Measurements from ENCODE around the gene CTDNEP1. TPM values are rescaled to one million over a fixed set of nuclear protein-coding genes. Genes with fewer than 3 reads are reported as not detected.
"Not testable (repeated sequence)": the region's sequence is repeated elsewhere in the genome, so short reads cannot be mapped to it uniquely, and the experiment has no call there.

Gene CTDNEP1
- total RNA-seq, 1 donor from 2014 or later, result 141 TPM

DNA sequence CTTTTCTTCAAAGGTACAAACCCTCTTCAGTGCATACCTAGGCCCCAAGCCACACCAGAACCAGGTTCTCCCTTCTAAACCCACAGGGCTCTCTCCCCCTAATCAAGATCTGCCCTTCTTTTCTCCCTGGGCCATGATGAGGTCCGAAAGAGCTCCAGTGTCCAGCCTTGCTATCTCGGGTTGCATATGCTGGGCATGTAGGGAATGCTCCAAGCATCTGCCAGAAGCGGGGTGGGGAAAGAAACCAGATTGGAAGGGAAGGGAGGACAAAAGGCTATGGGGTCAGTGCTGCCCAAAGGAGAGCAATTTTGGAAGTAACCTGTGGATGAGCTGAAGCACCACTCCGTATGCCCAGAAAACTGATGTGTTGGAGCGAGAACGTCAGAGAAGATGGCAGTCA lies 2.3 kb downstream of the CTDNEP1 start:
- ATAC-seq (no peak), DNase-seq (no peak)
- intact Hi-C loops (cut with DNase I), result no loop called here
- peaks cover 32% of the 10 kb centered on the region for H3K4me1 ChIP-seq
- no peaks in the 10 kb centered on the region for H3K9me3 ChIP-seq
- TF ChIP-seq, protein P1, sequence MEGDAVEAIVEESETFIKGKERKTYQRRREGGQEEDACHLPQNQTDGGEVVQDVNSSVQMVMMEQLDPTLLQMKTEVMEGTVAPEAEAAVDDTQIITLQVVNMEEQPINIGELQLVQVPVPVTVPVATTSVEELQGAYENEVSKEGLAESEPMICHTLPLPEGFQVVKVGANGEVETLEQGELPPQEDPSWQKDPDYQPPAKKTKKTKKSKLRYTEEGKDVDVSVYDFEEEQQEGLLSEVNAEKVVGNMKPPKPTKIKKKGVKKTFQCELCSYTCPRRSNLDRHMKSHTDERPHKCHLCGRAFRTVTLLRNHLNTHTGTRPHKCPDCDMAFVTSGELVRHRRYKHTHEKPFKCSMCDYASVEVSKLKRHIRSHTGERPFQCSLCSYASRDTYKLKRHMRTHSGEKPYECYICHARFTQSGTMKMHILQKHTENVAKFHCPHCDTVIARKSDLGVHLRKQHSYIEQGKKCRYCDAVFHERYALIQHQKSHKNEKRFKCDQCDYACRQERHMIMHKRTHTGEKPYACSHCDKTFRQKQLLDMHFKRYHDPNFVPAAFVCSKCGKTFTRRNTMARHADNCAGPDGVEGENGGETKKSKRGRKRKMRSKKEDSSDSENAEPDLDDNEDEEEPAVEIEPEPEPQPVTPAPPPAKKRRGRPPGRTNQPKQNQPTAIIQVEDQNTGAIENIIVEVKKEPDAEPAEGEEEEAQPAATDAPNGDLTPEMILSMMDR (IDR thresholded peaks at IDR 0.05), result no peak
- H3K36me3 ChIP-seq, result peaks cover 32% of the 10 kb centered on the region
- H3K27ac ChIP-seq, result no peak overlapping the region
- H3K27me3 ChIP-seq, result no peaks in the 10 kb centered on the region
- no peak overlapping the region for H3K4me3 ChIP-seq

DNA sequence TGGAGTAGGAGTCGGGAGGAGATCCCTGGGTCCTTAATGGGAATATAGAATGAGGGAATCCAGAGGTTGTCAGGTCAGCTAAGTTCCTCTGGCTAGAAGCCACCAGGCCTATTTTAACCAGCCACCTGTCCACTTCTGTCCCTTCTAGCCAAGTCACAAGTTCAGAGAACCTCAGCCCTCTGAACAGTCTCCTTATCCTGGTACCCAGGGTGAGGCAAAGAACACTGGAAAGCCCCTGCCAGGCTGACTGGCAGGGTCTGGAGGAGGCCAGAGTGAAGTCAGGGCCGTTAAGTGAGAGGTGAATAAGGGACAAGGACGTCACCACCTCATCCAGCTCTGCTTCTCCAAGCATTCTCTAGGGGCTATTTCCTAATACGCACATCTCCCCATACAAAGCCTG lies 2.7 kb downstream of the CTDNEP1 start:
- TF ChIP-seq, protein P1 (IDR thresholded peaks at IDR 0.05), result no peak
- Histone ChIP-seq H3K4me3 (no peak overlapping the region), H3K4me1 (peaks cover 33% of the 10 kb centered on the region), H3K27ac (no peak overlapping the region), H3K9me3 (no peaks in the 10 kb centered on the region), H3K27me3 (no peaks in the 10 kb centered on the region), H3K36me3 (peaks cover 33% of the 10 kb centered on the region)
- DNase-seq, result no peak
- intact Hi-C loops (cut with DNase I), result no loop called here
- ATAC-seq, result no peak

GRCh38 chr17:7246779-7247178 lies 4.8 kb downstream of the CTDNEP1 start:
- intact Hi-C loops (cut with DNase I), result no loop called here
- TF ChIP-seq, protein P1 (IDR thresholded peaks at IDR 0.05), result no peak
- no peaks in the 10 kb centered on the region for H3K27me3 ChIP-seq
- H3K36me3 ChIP-seq, result peaks cover 38% of the 10 kb centered on the region
- DNase-seq, result no peak
- no peaks in the 10 kb centered on the region for H3K9me3 ChIP-seq
- H3K4me3 ChIP-seq, result no peak overlapping the region
- no peak overlapping the region for H3K27ac ChIP-seq
- peaks cover 32% of the 10 kb centered on the region for H3K4me1 ChIP-seq
- no peak for ATAC-seq

DNA sequence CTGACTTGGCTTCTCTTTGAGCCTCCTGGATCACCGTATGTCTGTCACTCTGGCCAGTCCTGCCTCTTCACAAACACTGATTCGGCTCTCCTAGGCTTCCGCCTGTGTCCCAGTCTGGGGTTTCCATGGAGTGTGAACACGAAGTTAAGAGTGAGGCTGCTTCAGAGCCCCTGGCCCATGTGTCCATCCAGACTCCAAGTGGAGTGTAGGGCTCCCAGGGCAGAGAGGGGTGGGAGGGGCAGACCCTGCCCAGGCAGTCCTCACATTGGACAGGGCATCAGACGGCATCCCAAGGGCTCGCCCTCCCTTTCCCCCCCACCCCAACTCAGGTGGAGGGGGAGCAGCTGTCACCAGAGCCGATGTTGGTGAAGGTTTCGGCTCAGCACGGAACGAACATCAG lies 7.7 kb downstream of the CTDNEP1 start:
- Histone ChIP-seq H3K27ac (peak overlapping the region; percentile 97), H3K4me3 (peak overlapping the region; percentile 99), H3K36me3 (peaks cover 54% of the 10 kb centered on the region), H3K4me1 (peaks cover 29% of the 10 kb centered on the region)
- H3K9me3 ChIP-seq; DNase-seq; ATAC-seq; intact Hi-C loops (cut with DNase I); H3K27me3 ChIP-seq: not testable (repeated sequence)

DNA sequence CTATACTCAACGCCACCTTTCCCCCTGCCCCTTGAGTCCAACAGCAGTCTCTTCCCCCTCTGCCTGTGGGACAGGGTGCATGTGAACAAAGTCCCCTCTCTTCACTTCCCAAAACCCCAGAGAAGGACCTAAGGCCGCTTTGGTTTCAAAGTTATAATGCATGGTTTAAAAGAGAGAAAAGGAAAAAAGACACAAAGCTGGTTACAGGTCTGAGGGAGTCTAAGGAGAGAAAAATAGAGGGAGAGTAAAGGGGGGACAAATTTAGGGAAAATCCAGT lies 8.1 kb downstream of the CTDNEP1 start:
- TF ChIP-seq, protein P1 (IDR thresholded peaks at IDR 0.05), result no peak
- H3K36me3 ChIP-seq, result peaks cover 54% of the 10 kb centered on the region
- intact Hi-C loops (cut with DNase I), result no loop called here
- DNase-seq (no peak), ATAC-seq (no peak)
- peak overlapping the region; percentile 97 for H3K27ac ChIP-seq
- no peaks in the 10 kb centered on the region for H3K27me3 ChIP-seq
- H3K4me1 ChIP-seq, result peaks cover 26% of the 10 kb centered on the region
- H3K4me3 ChIP-seq, result peak overlapping the region; percentile 99
- H3K9me3 ChIP-seq, result no peaks in the 10 kb centered on the region

DNA sequence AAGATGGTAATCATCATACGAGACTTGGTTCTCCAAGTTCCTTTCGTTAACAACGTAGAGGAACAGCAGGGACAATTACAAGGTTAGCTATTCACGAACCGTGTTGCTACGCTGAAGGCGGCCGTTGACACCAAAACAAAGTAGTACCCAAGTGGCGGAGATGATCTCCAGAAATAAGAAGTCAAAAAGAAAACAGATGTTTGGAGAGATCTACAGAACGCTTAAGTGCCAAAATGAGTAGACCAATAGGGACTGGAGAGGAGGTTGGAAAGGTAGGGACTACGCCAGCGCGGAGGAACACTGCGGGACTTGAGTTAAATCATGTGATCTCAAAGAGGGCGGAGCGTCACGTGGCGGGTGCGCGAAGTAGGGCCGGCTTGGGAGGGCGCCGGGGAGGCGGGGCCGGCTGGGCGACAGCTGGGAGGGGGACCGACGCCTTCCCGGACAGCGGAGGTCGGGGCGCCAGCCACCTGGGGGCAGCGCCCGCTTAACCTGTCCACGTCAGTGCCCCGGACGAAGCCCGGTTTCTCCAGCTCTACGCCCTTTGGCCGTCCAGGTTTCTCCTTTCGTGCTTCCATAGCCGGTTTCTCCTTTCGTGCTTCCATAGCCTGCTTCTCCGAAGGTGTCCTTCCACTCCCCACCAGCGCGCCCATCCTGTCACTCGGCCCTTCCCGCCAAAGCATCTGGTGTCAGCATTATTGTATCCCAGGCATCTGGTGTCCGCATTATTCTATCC lies 8.6 kb downstream of the CTDNEP1 start:
- Histone ChIP-seq H3K4me1 (peaks cover 26% of the 10 kb centered on the region), H3K27ac (peak overlapping the region; percentile 97), H3K4me3 (peak overlapping the region; percentile 99), H3K36me3 (peaks cover 54% of the 10 kb centered on the region), H3K27me3 (no peaks in the 10 kb centered on the region), H3K9me3 (no peaks in the 10 kb centered on the region)
- intact Hi-C loops (cut with DNase I), result no loop called here
- ATAC-seq (peak; percentile 62), DNase-seq (peak; percentile 97)
- TF ChIP-seq, protein P1 (IDR thresholded peaks at IDR 0.05), result no peak
